Right cardiac atrium (tissue), 5 donors: Measurements from ENCODE around the gene GABRB1. TPM values are rescaled to one million over a fixed set of nuclear protein-coding genes. Genes with fewer than 3 reads are reported as not detected.

Experiments used
- ATAC-seq, 2 donors: fragments of 200-7000 bp; cut with Tn5 transposase; one replicate each; pipeline versions ENCODE4 v1.8.0 to v1.9.1; 2020; ENCODE audit warnings: moderate library complexity in 2 of 2, mild to moderate bottlenecking in 1 of 2
- DNase-seq, 3 donors: peaks; one replicate each; pipeline ENCODE4 v3.0.0-alpha.2; 2020
- H3K27ac ChIP-seq: one replicate; pipeline ENCODE4 v1.5.1; 2013; ENCODE audit warnings: mild to moderate bottlenecking, low read length, control low read depth, moderate library complexity
- H3K27me3 ChIP-seq: one replicate; pipeline ENCODE4 v1.6.1; 2013; ENCODE audit not compliant: control insufficient read depth, insufficient read depth
- H3K4me1 ChIP-seq: one replicate; pipeline ENCODE4 v1.6.1; 2013; ENCODE audit warnings: low read length; ENCODE audit not compliant: control insufficient read depth, insufficient read depth
- H3K4me3 ChIP-seq: one replicate; pipeline ENCODE4 v1.5.1; 2013; ENCODE audit warnings: low read length, control low read depth
- H3K9me3 ChIP-seq: one replicate; pipeline ENCODE4 v1.6.1; 2013; ENCODE audit warnings: low read length; ENCODE audit not compliant: control insufficient read depth
- WGBS: extraction: QIAGEN DNeasy Blood & Tissue Kit; methylation state at CpG from one replicate; pipeline ENCODE4 v1.1.7; 2013; 5-methylcytosine and 5-hydroxymethylcytosine counted together
- intact Hi-C, 4 donors: fragments of 100-400 bp; cut with DNase I; formaldehyde crosslinking; loops; one replicate each; pipeline versions ENCODE4 v1.11.0 to v1.14.0; 2022 to 2023
- long read RNA-seq, 4 donors: library from polyadenylated mRNA; unstranded; transcript quantifications; one replicate each; pipeline ENCODE4 v2.0.0, GENCODE V29; 2020 to 2021
- polyA plus RNA-seq: library from polyadenylated mRNA; stranded (reverse); fragments of 200-250 nt; gene quantifications from one replicate; pipeline ENCODE4 v1.2.3, GENCODE V29; 2013
- total RNA-seq, 4 donors: library from RNA; stranded (reverse); fragmentation: NEBNext Ultra II Directional; extraction: Animal tissue kit (Norgen Biotek cat#: 25700); gene quantifications; one replicate each; pipeline ENCODE4 v1.2.1, GENCODE V29; 2021
- donor health status: healthy with polysubstance abuse.
- donor health status: DM: no; HTN: yes; CAD: no.
- donor health status: DM: no; HTN: no; CAD: no.
- donor health status: DM: no; HTN: yes; CAD: no; lungs with severe emphysema.
- donor health status: DM: yes; HTN: yes; CAD: no.

Gene GABRB1
- total RNA-seq (1 to 10 TPM; 2.2 to 4.6 (median 3.2) TPM), polyA plus RNA-seq (1.00 TPM)
- long read RNA-seq, donor 1: 0 reads
- long read RNA-seq, donor 2, partial matches to known transcripts: 1 of 2 reads
- long read RNA-seq, donor 2, other reads (novel, unspliced or antisense): 0 of 2 reads
- long read RNA-seq, donor 3, partial matches to known transcripts: 0 of 8 reads
- long read RNA-seq, donor 3, other reads (novel, unspliced or antisense): 4 of 8 reads
- long read RNA-seq, donor 4, partial matches to known transcripts: 0 of 2 reads
- long read RNA-seq, donor 4, other reads (novel, unspliced or antisense): 1 of 2 reads

DNA sequence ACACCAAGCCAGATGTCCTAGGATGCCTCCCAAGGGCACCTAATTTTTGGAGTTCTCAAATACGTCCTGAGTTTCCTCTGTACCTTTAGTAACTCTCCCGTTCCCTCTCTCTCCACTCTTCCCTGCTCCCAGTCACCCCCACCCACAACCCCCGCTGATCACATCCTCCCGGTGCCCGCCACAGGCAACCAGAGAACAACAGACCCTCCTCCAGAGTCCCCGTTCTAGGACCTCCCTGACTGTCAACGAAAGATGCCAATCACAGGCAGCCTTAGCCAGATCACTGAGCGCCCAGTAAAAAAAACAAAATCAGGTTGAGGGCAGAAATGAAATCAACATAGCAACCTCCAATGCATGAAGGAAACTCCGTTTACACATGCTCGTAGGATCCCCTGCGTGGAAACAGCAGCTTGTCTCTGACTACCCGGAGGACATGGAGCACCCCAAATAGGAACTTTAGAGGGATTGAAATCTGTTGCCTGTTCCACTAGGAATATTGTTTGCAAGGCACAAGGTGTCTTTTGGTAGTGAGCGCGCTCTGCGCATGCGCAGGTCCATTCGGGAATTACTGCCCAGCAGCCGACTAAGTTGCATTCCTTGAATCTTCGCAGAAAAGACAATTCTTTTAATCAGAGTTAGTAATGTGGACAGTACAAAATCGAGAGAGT is at the start of gene GABRB1:
GABRB1 (plus strand) TSS at position 557 of the 668 bp plus-strand sequence.
- intact Hi-C loops: loop anchor here in 3 of 4 donors (5.0 to 10.0 kb wide), 3 partner anchors 96 to 186 kb away; no protein-coding TSS in a partner anchor
- H3K4me3 ChIP-seq: peak within 1 kb of the TSS; percentile 29
- DNase-seq (peak; percentile 60 to 86 (median 78)), ATAC-seq (peak; percentile 52 to 58)
- H3K27ac ChIP-seq: no peak within 1 kb of the TSS
- no peaks in the 10 kb centered on the region for H3K27me3 ChIP-seq
- 2% methylated on average over 20 of the region's 20 CpGs for WGBS
- H3K9me3 ChIP-seq: no peaks in the 10 kb centered on the region
- H3K4me1 ChIP-seq: no peaks in the 10 kb centered on the region

DNA sequence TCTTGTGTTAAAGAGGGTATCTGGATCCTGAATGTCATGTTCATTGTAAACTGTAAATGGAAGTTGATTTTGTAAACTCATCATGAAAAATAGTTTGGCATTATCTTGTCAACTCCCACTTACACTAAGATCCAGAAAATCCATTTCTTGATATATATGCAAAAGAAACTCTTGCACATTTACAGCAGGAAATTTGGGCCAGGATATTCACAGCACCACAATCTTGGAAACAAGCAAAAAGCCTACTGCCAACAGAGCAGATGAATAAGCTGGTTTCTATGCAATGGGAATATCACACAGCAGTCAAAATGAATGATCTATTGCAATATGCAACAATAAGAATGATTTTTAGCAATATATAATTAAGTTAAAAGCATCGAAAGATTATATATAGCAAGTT is 46.6 kb upstream of the GABRB1 start:
- Histone ChIP-seq H3K9me3 (no peaks in the 10 kb centered on the region), H3K27me3 (no peaks in the 10 kb centered on the region), H3K4me3 (no peak overlapping the region), H3K4me1 (no peaks in the 10 kb centered on the region), H3K27ac (no peak overlapping the region)
- DNase-seq (no peak), ATAC-seq (no peak)
- intact Hi-C loops: no loop called here
- WGBS: 79% methylated on average over 1 of the region's 1 CpG

DNA sequence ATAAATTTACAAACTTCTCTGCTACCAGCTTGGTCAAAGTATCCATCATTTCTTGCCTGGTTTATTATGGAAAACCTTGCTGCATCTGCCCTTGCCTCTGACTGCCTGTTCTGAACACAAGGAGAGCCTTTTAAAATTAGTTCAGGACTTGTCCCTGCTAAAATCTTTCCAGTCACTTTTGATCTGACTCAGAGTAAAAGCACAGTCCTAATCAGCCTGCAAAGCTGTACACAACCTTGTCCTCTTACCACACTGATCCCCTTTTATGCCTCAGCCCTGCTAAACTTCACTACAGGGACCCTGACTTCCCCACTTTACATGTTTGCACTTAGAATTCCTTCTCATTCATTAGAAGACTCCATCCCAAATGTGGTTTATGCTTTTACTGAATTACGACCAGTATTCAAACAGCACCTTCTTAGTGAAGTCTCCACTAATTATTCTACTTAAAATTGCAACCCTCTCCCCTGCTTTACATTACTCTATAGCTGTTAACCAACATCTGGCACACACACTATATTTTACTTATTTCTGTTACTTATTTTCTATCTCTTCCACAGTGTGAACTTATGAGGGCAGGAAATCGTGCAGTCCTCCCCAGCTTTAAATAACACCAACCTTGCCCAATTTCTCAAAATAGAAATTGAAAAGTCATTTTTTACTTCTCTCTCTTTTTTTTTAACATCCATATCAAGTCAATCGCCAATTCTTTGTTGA is 44.3 kb upstream of the GABRB1 start:
- Histone ChIP-seq H3K27ac (no peak overlapping the region), H3K4me3 (no peak overlapping the region), H3K9me3 (no peaks in the 10 kb centered on the region), H3K4me1 (no peaks in the 10 kb centered on the region), H3K27me3 (no peaks in the 10 kb centered on the region)
- 59% methylated on average over 3 of the region's 3 CpGs for WGBS
- no peak for ATAC-seq
- intact Hi-C loops: no loop called here
- DNase-seq: no peak

DNA sequence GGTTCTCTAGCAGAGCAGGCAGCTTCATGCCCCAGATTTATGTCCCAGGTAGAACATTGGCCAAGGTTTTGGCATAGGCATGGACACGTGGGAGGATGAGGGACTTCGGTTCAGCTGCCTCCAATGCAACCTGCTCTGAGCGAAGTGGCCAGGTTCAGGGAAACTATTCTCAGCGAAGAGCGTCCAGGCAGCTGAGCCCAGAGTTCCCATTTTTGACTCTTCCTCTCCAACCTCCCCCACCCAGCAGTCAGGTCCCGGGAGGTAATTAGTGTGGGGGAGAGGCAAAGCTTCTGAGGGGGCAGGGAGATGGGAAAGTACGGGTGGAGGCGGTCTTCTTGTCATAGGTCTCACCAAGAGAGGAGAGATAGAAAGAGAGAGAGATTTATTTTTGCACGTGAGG is 39.0 kb upstream of the GABRB1 start:
- H3K27ac ChIP-seq: no peak overlapping the region
- no peak overlapping the region for H3K4me3 ChIP-seq
- no peaks in the 10 kb centered on the region for H3K27me3 ChIP-seq
- 20% methylated on average over 9 of the region's 9 CpGs for WGBS
- intact Hi-C loops: no loop called here
- no peaks in the 10 kb centered on the region for H3K9me3 ChIP-seq
- ATAC-seq (no peak), DNase-seq (no peak)
- H3K4me1 ChIP-seq: no peaks in the 10 kb centered on the region

DNA sequence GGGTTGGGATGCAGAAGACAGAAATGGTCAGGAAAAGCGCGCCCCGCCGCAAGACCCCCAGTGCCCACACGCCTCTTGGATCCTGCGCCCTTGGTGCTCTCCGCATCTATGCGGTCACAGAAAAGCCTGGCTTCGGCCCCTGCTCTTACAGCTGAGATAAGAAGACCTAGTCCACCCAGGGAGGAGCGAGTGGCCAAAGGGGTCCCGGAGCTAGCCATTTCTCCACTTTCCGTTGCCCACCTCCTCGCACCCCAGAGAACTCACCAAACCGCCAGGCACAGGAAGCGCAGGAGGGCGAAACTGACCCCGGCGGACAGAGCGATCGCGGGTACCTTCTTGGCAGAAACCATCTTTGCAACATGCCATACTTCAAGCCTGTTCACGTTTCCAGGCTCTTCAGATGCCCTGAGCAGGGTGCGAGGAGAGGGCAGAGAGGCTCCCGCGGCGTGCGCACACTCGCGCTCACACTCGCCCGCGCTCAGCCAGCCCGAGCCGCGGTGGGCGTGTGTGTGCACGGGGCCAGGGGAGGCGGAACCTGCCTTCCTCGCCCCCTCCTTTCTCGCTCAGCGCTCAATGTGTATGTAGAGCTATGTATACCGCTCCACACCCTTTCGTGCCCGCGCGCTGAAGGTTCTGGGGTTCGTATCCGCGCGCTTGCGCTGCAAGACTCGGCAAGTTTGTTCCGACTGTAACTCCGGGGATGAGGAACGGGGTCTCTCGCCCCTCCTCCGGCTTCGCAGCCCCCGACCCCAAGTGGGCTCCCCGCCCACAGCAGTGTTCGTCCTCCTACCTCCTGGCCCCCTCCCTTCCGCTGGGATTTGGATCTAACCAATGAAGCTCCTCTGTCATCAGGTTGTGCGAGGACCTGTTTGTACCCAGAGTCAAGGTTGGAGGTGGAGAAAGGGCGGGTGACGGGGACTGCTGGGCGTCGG is 38.0 kb upstream of the GABRB1 start, which contains the start of gene GABRA4:
GABRA4 (minus strand) TSS at position 507 of the 932 bp plus-strand sequence; CDS start at position 350, 157 bp downstream.
- Histone ChIP-seq H3K9me3 (no peaks in the 10 kb centered on the region), H3K4me1 (no peaks in the 10 kb centered on the region), H3K27ac (no peak within 1 kb of the TSS), H3K4me3 (peak within 1 kb of the TSS; percentile 27), H3K27me3 (no peaks in the 10 kb centered on the region)
- 2% methylated on average over 67 of the region's 67 CpGs for WGBS
- intact Hi-C loops: no loop called here
- DNase-seq: peak in 2 of 3 donors; percentile 27 to 34
- ATAC-seq: peak; percentile 56 to 64

DNA sequence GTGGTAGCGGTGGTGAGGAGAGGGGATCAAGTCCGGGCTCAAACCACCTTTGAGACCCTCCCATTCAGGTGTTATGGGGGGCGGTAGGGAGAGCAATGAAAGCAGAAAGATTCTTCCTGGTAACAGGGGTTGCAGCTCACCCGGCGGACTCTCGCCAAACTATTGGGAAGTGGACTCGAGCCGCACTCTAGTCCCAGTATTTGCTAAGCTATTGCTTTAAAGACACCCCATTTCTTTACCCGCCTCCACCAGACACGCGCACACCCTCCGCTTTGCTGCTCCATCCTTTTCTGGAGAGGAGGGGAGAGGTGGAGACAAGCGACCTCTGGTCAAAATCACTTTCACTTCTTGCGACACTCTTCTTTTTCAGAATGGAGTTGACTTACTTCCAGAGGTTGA is 37.4 kb upstream of the GABRB1 start:
- intact Hi-C loops: no loop called here
- Histone ChIP-seq H3K9me3 (no peaks in the 10 kb centered on the region), H3K4me1 (no peaks in the 10 kb centered on the region), H3K27ac (no peak overlapping the region), H3K27me3 (no peaks in the 10 kb centered on the region), H3K4me3 (peak overlapping the region; percentile 27)
- DNase-seq: peak in 1 of 3 donors; percentile 39
- WGBS: 2% methylated on average over 14 of the region's 14 CpGs
- ATAC-seq: peak in 1 of 2 donors; percentile 38

DNA sequence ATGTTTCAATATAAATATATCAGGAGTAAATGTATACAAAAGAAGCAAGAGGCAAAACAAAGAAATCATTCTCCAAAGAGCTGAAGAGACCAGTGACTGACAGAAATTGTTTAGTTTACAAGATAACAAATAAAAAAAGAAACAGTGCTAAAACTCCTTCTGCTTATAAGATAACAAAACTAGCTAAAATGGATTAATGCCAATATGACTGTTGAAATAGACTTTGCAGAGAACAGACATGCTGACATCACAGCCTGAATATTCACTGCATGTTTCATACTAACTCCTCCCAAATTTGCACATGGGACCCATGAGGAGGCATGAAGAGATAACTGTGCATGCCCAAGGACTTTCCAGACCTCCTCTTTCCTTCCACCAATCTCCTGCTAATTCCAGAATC is 31.8 kb upstream of the GABRB1 start:
- no peak overlapping the region for H3K4me3 ChIP-seq
- DNase-seq: no peak
- H3K9me3 ChIP-seq: no peaks in the 10 kb centered on the region
- ATAC-seq: no peak
- intact Hi-C loops: no loop called here
- no peaks in the 10 kb centered on the region for H3K27me3 ChIP-seq
- H3K4me1 ChIP-seq: no peaks in the 10 kb centered on the region
- H3K27ac ChIP-seq: no peak overlapping the region

DNA sequence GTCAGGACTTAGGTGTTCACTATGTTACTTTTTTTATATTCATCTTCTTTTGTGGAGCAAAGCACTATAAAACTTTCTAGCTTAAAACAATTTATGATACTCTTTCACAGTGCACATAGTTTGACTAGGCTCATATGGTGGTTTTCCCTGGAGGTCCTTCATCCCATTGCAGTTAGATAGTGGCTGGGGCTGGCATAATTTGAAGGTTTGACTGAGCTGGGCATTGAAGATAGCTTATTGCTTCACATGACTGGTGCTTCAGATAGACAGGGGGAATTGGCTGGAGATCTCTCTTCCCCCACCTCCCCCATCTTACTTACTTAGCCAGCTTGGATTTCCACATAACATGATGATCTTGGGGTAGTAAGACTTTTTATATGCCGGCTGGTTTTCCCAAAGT is 31.0 kb upstream of the GABRB1 start:
- Histone ChIP-seq H3K9me3 (no peaks in the 10 kb centered on the region), H3K27me3 (no peaks in the 10 kb centered on the region), H3K27ac (no peak overlapping the region), H3K4me1 (no peaks in the 10 kb centered on the region), H3K4me3 (no peak overlapping the region)
- no peak for DNase-seq
- WGBS: 93% methylated on average over 1 of the region's 1 CpG
- intact Hi-C loops: no loop called here
- ATAC-seq: no peak

DNA sequence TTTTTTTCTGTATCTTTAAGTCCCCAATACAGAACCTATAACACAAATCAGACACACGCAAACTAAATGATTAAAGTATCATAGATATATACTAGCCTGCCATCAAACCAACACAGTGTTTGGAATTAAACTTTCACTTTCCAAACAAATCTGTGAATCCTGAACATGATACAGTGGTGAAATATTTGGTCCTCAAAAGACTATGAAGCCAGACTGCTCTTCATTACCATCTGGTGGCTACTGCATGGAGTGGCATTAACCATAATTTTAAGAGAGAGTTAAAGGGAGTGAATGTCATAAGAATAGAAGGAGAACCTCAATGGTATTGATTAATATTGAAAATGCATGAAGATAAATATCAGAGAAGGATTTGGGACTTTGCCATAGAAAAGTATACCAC is 28.8 kb upstream of the GABRB1 start:
- WGBS: 67% methylated on average over 1 of the region's 1 CpG
- Histone ChIP-seq H3K9me3 (no peaks in the 10 kb centered on the region), H3K27ac (no peak overlapping the region), H3K4me3 (no peak overlapping the region), H3K27me3 (no peaks in the 10 kb centered on the region), H3K4me1 (no peaks in the 10 kb centered on the region)
- ATAC-seq (peak in 1 of 2 donors; percentile 36), DNase-seq (no peak)
- intact Hi-C loops: no loop called here

DNA sequence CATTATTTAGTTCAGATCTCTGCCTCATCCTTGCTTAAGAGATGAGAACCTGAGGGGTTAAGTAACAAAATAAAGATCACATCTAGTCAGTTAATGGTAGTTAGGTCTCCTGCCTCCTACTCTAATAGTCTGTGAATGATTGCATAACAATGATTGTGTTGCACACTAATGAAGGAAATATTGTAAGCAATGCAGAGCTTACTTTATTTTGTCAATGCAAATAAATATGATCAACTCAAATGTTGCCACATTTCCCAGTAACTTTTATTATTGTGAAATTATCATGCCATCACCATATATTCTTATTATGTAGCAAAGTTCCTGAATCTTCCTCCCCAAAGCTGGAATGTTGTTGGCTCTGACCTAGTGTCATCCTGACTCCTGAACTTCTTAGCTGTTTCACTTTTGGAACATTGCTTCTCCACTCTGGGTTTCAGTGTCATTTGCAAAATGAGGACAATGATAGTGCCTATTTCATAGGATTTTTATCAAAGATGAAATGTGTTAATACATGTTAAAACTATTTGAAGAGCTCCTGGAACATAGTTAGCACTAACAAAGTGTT is 20.9 kb upstream of the GABRB1 start:
- H3K27me3 ChIP-seq: no peaks in the 10 kb centered on the region
- no peaks in the 10 kb centered on the region for H3K9me3 ChIP-seq
- ATAC-seq: no peak
- no peak for DNase-seq
- H3K4me1 ChIP-seq: peaks cover 5% of the 10 kb centered on the region
- intact Hi-C loops: no loop called here
- H3K4me3 ChIP-seq: no peak overlapping the region
- H3K27ac ChIP-seq: no peak overlapping the region
